Vagina (tissue), 2 donors: Measurements from ENCODE around the gene SORCS2. TPM values are rescaled to one million over a fixed set of nuclear protein-coding genes. Genes with fewer than 3 reads are reported as not detected.

Experiments
- DNase-seq, 2 donors: peaks; one replicate each; pipeline ENCODE4 v3.0.0-alpha.2; 2017; ENCODE audit errors: extremely low spot score in 2 of 2
- H3K27ac ChIP-seq: fragments of 200-600 bp; sonication (generic); one replicate; pipeline ENCODE4 v1.5.1; 2019
- H3K27me3 ChIP-seq: fragments of 200-600 bp; sonication (generic); one replicate; pipeline ENCODE4 v1.5.1; 2019
- H3K36me3 ChIP-seq, 2 donors: fragments of 200-600 bp; sonication (generic); one replicate each; pipeline ENCODE4 v1.5.1; 2017 to 2019
- H3K4me1 ChIP-seq: fragments of 200-600 bp; sonication (generic); one replicate; pipeline ENCODE4 v1.5.1; 2019
- H3K4me3 ChIP-seq, 2 donors: fragments of 200-600 bp; sonication (generic); 1 replicate in 1 of 2; 2 replicates in 1 of 2; pipeline ENCODE4 v1.5.1; 2016 to 2019
- H3K9me3 ChIP-seq: fragments of 200-600 bp; sonication (generic); one replicate; pipeline ENCODE4 v1.5.1; 2019
- CTCF ChIP-seq, 3 experiments: fragments of 450-650 bp in 2 of 3; fragments of 200-600 bp in 1 of 3; sonication (generic) in 1 of 3; IDR thresholded peaks; one replicate each; pipeline ENCODE4 v1.5.1; 2017 to 2019; ENCODE audit warnings: antibody characterized with exemption in 3 of 3, mild to moderate bottlenecking in 2 of 3, moderate library complexity in 2 of 3
- POLR2A ChIP-seq, 2 donors: fragments of 450-650 bp; IDR thresholded peaks; one replicate each; pipeline ENCODE4 v1.6.1; 2017; ENCODE audit warnings: antibody characterized with exemption in 2 of 2, mild to moderate bottlenecking in 2 of 2, moderate library complexity in 2 of 2
- POLR2AphosphoS5 ChIP-seq, 2 donors: sonication (generic); formaldehyde crosslinking; IDR thresholded peaks; one replicate each; pipeline ENCODE4 v1.9.0; 2017; ENCODE audit warnings: antibody characterized with exemption in 2 of 2, mild to moderate bottlenecking in 2 of 2, low read depth in 1 of 2; ENCODE audit not compliant: insufficient read depth in 1 of 2
- intact Hi-C: fragments of 100-400 bp; cut with DNase I; formaldehyde crosslinking; loops from one replicate; pipeline ENCODE4 v1.15.1; 2023
- total RNA-seq: library from RNA; depleted of rRNA; stranded (reverse); fragments of >200 nt; gene quantifications from one replicate; pipeline ENCODE4 v1.2.3, GENCODE V29; 2016

SORCS2 gene
- 5.4 TPM for total RNA-seq

- Histone ChIP-seq H3K27ac (peak within 1 kb of the TSS; percentile 29), H3K4me3 (peak within 1 kb of the TSS; percentile 51 to 69), H3K4me1 (peaks cover 17% of the 10 kb centered on the region), H3K27me3 (no peaks in the 10 kb centered on the region), H3K36me3 (no peaks in the 10 kb centered on the region), H3K9me3 (no peaks in the 10 kb centered on the region)
- TF ChIP-seq POLR2AphosphoS5 (IDR thresholded peaks at IDR 0.05; ENCODE audit: insufficient read depth in 1 of 2, low read depth in 1 of 2) = no peak
- peak in 2 of 3 experiments; percentile 26 to 71 for TF ChIP-seq CTCF (IDR thresholded peaks at IDR 0.05)
- intact Hi-C loops = loop anchor here (1.0 to 5.0 kb wide), 3 partner anchors 104 to 525 kb away; no protein-coding TSS in a partner anchor
- peak in 1 of 2 donors; percentile 19 for DNase-seq
These were observed at the start of gene SORCS2 for GRCh38 chr4:7192252-7193029. SORCS2 (plus strand) TSS chr4:7192538.

- H3K27me3 ChIP-seq = no peaks in the 10 kb centered on the region
- no peak for TF ChIP-seq CTCF (IDR thresholded peaks at IDR 0.05)
- TF ChIP-seq POLR2A (IDR thresholded peaks at IDR 0.05) = no peak
- TF ChIP-seq POLR2AphosphoS5 (IDR thresholded peaks at IDR 0.05; ENCODE audit: insufficient read depth in 1 of 2, low read depth in 1 of 2) = no peak
- no peak overlapping the region for H3K27ac ChIP-seq
- no peaks in the 10 kb centered on the region for H3K36me3 ChIP-seq
- H3K4me3 ChIP-seq = no peak overlapping the region
- no peaks in the 10 kb centered on the region for H3K9me3 ChIP-seq
- no peak for DNase-seq
- intact Hi-C loops = no loop called here
- no peaks in the 10 kb centered on the region for H3K4me1 ChIP-seq
These were observed 47.7 kb upstream of the SORCS2 start for GRCh38 chr4:7144374-7145290.

- no peak for TF ChIP-seq CTCF (IDR thresholded peaks at IDR 0.05)
- no peak for TF ChIP-seq POLR2AphosphoS5 (IDR thresholded peaks at IDR 0.05; ENCODE audit: insufficient read depth in 1 of 2, low read depth in 1 of 2)
- no peak for TF ChIP-seq POLR2A (IDR thresholded peaks at IDR 0.05)
- Histone ChIP-seq H3K36me3 (no peaks in the 10 kb centered on the region), H3K27ac (no peak overlapping the region), H3K4me1 (no peaks in the 10 kb centered on the region), H3K9me3 (no peaks in the 10 kb centered on the region), H3K4me3 (no peak overlapping the region), H3K27me3 (no peaks in the 10 kb centered on the region)
- DNase-seq = no peak
- intact Hi-C loops = no loop called here
These were observed 46.9 kb upstream of the SORCS2 start for GRCh38 chr4:7145291-7145934.

GRCh38 chr4:7146059-7146785 lies 46.1 kb upstream of the SORCS2 start:
- H3K4me3 ChIP-seq = no peak overlapping the region
- no peak for DNase-seq
- intact Hi-C loops = no loop called here
- no peak for TF ChIP-seq POLR2AphosphoS5 (IDR thresholded peaks at IDR 0.05; ENCODE audit: insufficient read depth in 1 of 2, low read depth in 1 of 2)
- TF ChIP-seq POLR2A (IDR thresholded peaks at IDR 0.05) = no peak
- no peak for TF ChIP-seq CTCF (IDR thresholded peaks at IDR 0.05)
- H3K27me3 ChIP-seq = no peaks in the 10 kb centered on the region
- H3K9me3 ChIP-seq = no peaks in the 10 kb centered on the region
- no peaks in the 10 kb centered on the region for H3K36me3 ChIP-seq
- H3K4me1 ChIP-seq = no peaks in the 10 kb centered on the region
- H3K27ac ChIP-seq = no peak overlapping the region
